ENCODE results near the gene MAP3K14.

DNA sequence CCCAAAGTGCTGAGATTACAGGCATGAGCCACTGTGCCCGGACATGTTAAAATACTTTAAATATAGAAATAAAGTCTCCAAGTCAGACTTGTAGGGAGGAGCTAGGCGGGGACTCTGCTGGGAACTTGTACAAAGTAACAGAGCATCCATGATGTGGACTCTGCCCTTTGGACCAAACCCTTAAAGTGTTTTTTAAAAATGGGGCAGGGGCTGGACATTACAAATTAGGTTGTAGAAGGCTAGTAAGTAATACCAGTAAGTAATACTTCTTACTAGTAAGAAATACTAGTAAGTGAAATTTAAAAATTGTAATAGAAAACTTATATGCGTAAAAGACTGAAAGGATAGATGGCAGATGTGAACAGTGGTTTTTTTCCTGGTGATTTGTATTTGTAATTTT lies 45.2 kb downstream of the MAP3K14 start:
- TF ChIP-seq RAD21 (IDR thresholded peaks at IDR 0.05) (no peak), GABPA (IDR thresholded peaks at IDR 0.05 in 1 of 2, conservative IDR thresholded peaks at IDR 0.05 in 1 of 2) (no peak), JUND (IDR thresholded peaks at IDR 0.05) (no peak), YY1 (IDR thresholded peaks at IDR 0.05) (no peak)
- TF ChIP-seq, protein P1, sequence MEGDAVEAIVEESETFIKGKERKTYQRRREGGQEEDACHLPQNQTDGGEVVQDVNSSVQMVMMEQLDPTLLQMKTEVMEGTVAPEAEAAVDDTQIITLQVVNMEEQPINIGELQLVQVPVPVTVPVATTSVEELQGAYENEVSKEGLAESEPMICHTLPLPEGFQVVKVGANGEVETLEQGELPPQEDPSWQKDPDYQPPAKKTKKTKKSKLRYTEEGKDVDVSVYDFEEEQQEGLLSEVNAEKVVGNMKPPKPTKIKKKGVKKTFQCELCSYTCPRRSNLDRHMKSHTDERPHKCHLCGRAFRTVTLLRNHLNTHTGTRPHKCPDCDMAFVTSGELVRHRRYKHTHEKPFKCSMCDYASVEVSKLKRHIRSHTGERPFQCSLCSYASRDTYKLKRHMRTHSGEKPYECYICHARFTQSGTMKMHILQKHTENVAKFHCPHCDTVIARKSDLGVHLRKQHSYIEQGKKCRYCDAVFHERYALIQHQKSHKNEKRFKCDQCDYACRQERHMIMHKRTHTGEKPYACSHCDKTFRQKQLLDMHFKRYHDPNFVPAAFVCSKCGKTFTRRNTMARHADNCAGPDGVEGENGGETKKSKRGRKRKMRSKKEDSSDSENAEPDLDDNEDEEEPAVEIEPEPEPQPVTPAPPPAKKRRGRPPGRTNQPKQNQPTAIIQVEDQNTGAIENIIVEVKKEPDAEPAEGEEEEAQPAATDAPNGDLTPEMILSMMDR (IDR thresholded peaks at IDR 0.05; ENCODE audit: low read depth, low read length, missing input control) = no peak
- TF ChIP-seq, protein P2, sequence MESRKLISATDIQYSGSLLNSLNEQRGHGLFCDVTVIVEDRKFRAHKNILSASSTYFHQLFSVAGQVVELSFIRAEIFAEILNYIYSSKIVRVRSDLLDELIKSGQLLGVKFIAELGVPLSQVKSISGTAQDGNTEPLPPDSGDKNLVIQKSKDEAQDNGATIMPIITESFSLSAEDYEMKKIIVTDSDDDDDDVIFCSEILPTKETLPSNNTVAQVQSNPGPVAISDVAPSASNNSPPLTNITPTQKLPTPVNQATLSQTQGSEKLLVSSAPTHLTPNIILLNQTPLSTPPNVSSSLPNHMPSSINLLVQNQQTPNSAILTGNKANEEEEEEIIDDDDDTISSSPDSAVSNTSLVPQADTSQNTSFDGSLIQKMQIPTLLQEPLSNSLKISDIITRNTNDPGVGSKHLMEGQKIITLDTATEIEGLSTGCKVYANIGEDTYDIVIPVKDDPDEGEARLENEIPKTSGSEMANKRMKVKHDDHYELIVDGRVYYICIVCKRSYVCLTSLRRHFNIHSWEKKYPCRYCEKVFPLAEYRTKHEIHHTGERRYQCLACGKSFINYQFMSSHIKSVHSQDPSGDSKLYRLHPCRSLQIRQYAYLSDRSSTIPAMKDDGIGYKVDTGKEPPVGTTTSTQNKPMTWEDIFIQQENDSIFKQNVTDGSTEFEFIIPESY (IDR thresholded peaks at IDR 0.05) = no peak

Data from liver (tissue), 3 donors.